ENCODE data around the gene GIPC2.

DNA sequence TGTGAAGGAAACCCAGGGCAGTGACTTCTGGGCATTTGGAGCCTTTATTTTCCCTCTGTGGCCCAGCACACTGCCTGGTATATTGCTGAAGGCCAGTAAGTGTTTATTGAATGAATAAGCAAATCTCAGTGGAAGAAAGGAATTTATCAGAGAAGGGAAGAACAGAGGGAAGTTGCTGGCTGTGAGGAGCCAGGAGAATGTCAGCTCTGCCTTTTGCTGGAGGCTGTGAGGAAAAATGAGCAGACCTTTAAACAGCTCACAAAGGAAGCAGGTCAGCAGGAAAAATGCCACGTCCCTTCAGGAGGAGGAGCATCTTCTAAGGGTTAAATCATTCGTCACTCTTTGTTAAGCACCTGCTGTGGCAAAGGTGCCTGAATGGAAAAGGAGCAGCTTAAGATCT, 75.9 kb downstream of the GIPC2 start:
- no peak for TF ChIP-seq POLR2AphosphoS5 (IDR thresholded peaks at IDR 0.05)
- no peak for TF ChIP-seq EP300 (IDR thresholded peaks at IDR 0.05; ENCODE audit: low read depth)
- no peak for TF ChIP-seq POLR2A (IDR thresholded peaks at IDR 0.05)
- no peak for TF ChIP-seq CTCF (IDR thresholded peaks at IDR 0.05)
